GM03348 (cell line): Measurements from ENCODE around the gene MYH3.
"Not testable (repeated sequence)": the region's sequence is repeated elsewhere in the genome, so short reads cannot be mapped to it uniquely, and the experiment has no call there.

ENCODE experiments used
- DNase-seq: peaks from one replicate; pipeline ENCODE4 v3.0.0; 2012; ENCODE audit warnings: low spot score

The MYH3 gene

DNA sequence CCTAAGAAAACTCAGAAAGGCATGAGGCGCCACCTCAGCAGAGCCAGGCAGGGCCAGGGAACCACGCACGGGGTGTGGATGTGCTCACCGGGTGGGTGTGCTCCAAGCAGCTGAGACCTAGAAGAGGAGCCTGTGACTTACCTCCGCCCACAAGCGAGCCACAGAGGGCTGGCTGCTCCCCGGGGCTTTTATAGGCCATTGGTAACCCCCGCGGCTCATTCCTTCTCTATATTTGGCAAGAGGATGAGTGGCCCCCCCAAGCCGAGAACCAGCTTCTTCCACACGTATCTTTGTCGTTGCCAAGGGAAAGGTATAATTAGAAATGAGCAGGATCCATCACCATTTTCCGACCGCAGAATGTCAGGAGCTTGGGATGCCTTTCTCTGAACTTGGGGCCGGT, at the start of gene MYH3:
MYH3 (minus strand) TSS at position 162 of the 400 bp plus-strand sequence. CDS start 2,245 bp downstream, outside the sequence.
- no peak for DNase-seq

DNA sequence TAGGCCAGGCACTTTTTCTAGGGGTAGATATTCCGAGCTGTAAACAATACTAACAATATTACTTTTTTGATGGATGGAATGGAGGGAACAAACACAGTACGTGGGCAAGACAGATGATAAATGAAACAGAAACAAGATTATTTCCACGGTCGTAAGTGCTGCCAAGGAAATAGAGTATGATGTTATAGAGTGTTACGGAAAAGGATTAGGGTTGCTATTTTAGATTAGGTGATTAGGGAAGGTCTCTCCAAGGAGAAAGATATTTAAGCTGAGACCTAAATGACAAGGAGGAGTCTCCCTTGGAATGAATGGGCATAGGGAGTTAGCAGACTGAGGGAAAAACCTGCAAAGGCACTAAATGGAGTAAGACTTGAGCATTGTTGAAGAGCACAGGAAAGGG, 48.6 kb upstream of the MYH3 start:
- DNase-seq, result no peak

DNA sequence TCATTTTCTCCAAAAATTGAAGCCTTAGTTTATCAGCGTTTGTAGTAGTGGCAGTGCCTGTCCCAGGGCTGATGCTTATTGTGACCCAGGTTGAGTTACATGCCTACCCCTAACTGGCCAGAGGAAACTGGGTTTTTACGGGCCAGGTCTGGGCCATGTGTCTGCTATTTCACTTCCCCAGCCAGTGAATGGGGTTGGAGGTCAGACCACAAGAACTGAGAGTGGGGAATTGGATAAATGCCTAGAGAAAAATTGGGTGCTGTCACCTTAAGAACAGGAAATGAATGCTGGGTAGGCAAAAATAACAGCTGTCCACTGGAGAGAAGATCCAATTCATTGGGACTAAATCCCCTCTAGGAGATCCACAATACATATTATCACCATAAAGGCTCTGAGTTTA, 45.5 kb upstream of the MYH3 start:
- DNase-seq, result no peak

DNA sequence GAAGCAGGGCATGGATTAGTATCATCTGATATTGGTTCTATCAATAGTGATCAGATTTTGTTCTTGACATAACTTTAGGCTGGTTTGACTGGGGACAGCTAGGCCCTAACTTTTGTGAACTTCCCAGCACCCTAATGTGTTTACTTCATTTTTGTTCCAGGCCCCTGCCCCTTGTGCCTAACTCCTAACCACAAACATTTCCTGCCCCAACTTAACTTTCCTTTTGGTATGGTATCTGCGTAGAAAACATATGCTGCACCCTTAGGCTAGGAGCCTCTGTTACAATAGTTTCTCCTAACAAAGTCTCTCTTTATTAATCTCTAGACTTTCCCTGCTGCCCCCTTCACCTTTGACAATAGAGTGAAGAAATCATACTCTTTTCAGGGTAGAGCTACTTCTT, 42.7 kb upstream of the MYH3 start:
- DNase-seq, result no peak

DNA sequence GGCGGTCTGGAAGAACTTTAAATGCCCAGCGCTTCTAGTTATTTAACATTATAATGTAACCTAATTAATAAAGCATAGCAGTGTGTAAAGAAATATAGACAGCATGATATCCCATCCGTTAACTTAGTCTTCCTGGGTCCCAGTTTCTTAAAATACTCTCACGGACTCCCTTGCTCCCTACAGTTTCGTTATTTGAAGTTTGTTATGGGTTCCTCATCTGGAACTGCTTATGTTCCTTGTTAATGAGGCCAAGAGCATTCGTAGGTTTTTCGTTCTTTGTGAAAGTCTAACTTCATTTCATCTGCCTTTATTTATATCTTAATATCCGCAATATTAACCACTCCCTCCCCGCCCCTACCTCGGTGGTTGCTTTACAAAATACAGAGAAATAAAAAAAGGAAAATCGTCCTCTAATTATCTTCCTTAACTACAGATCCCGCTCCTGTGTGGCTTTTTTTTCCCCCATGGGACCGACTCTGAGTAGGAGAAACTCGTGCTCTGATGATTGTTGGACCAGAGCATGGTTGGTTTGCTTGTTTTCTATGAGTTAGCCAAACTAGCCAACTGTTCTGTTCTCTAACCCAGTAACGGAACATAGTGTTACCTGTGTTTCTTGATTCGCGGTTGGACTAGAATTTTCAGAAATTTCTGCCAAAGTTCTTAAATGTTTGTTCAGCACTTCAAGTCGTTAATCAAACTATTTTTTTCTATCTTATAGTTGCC, 41.1 kb upstream of the MYH3 start:
- DNase-seq, result peak; percentile 42

DNA sequence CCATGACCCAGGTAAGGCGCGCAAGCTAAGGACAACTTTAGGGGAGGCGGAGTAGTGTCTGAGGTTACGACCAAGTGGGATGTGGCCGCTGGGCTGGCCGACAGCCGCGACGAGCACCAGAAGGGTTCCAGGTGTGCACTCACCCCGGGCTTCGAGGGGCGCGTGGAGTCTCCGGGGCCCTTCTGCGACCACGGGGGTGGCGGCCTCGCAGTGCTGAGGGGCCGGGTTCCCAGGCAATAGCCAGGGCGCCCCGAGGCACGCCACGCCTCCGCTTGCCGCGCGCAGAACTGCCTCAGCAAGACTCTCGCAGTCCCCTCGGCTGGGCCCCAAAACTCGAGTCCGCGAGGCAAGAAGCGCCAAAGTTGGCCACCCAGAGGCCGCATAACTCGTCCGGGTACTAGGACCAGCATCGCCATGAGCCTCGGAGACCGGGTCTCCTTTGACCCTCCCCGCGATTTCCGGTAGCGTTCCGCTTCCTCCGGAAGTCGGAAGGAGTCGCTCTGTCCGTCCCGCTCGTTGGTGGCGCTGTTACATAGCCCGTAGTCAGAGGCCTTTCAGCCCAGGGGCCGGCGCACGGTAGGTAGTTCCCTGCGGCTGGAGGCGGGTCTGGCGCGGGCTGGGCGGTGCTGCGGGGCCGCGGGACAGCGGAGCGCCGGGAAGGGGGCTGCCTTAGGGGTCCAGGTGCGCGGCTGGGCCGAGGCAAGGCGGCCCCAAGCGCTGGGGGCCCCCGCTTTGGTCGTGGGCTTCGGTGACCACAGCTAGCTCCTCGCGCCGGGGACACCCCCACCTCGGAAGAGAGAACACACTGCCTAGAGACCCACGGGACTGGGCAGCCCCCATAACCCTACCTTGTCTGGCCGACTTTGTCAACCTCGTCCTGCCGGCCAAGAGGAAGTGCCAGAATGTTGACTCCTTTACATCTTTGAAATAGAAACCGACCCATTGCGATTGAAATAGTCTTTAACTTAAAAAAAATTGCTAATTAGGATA, 40.3 kb upstream of the MYH3 start, which contains the start of the genes ADPRM and SCO1:
ADPRM (plus strand) TSS at position 503 of the 990 bp plus-strand sequence. CDS start 7,333 bp downstream, outside the sequence.
SCO1 (minus strand) TSS at position 442 of the 990 bp plus-strand sequence; CDS start at position 416, 26 bp downstream.
- peak; percentile 96 for DNase-seq

DNA sequence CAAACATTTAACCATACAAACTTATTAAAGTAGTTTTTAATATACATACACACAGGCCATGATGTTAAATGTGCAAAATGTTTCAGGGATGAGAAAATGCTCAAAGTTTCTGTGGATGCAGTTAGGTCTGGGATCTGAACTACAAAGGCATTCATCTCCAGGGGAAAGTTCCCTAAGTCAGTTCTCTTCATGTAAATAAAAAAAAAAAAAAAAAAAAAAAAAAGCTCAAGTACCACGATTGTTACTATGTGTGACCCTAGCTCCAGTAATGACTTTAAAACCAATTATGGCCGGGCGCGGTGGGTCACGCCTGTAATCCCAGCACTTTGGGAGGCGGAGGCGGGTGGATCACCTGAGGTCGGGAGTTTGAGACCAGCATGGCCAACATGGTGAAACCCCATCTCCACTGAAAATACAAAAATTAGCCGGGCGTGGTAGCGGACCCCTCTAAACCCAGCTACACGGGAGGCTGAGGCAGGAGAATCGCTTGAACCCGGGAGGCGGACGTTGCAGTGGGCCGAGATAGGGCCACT, 38.8 kb upstream of the MYH3 start:
- DNase-seq, result not testable (repeated sequence)

DNA sequence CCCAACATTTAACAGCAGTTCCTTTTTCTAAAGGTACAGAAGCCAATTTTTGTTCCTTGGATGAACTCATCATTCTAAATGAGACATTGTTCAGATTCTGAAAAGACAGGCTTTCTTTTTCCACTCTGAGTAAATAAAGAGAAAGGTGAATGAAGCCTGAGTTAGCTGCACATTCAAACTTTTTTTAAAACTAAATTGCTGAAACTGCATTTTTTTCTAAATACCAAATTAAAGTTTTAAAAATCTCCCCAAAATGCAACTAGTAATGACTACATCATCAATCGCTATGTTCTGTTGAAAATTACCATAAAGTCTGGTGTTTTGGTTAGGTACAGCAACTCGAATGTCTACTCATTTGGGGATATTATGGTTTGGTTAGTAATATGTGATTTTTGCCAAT, 30.4 kb upstream of the MYH3 start:
- DNase-seq, result no peak

DNA sequence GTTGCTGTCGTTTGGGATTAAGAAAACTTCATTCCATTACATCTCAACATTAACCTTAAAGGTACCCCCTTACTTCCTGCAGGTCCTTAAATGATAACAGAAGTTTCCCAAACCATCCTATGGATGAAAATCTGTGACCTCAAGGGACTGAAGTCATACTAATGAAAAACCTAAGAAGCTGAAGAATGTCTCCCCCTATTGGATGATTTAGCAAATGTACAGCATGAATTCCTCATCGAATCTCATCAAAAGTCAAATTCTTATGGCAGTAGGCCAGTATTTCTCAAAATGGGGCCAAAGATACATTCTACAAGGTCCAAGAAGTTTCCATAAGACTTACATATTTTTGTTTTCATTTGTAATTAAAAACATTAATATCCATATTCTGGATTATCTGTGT, 26.7 kb upstream of the MYH3 start:
- peak; percentile 16 for DNase-seq

DNA sequence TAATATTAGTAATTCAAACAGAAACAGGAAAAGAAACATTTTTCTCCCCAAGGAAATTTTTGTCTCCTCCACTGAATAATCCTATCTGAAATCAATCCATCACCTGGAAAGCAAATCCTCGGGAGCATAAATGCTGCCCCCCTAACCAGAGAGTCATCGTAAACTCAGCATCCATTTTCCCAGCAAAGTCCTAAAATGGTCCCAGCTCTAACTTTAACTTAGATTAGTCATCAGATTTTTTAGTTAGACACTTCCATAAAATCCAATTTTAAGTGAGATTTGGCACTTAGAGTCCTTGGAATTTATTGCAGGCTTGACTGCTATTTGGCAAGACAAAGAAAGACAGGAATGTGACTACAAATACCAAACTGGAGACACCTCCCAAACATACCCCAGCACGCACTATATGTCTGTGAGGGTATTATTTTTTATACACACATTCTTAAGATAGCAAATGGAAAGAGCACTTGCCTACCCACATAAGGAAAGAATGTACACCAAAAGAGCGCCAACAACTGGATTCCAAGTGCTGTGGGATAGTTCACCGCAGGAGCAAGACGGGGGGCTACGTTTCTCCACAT, 24.8 kb upstream of the MYH3 start:
- DNase-seq, result peak; percentile 79

DNA sequence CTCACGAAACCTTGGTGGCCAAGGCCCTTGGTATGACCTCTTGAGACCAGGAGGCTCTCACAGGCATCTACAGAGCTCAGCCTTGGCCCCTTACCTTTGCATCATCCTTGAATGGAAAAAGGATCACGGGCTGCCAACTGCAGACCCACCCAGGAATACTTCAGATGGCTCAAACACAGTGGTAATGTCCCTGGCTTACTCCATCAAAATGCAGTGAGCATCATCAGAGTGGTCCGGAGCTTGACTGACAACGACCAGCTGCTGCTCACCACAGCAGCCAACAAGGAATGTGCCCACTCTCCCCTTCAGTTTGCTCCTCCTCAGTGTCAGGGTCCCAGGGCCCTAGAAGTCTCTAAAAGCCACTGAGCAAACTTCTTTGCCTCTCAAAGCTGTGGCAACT, 17.6 kb upstream of the MYH3 start:
- DNase-seq, result no peak

DNA sequence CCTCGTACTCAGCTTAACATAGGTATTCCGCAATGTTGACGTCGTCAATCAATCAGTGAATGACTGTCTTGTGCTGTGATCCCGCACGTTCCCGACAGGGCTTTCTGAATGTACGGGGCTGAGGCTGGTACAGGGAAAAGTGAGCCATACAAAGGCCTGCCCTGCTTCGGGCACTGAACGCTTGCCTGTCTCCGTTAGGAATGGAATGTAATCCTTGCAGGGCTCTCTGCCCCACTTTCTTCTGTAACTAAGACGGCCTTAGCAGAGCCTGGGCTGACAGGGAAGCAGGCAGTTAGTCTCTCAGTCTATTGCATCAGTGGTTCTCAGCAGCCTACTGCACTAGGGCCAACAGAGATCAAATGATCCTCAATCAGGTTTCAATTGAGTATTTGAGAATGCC, 16.2 kb upstream of the MYH3 start:
- DNase-seq, result no peak

DNA sequence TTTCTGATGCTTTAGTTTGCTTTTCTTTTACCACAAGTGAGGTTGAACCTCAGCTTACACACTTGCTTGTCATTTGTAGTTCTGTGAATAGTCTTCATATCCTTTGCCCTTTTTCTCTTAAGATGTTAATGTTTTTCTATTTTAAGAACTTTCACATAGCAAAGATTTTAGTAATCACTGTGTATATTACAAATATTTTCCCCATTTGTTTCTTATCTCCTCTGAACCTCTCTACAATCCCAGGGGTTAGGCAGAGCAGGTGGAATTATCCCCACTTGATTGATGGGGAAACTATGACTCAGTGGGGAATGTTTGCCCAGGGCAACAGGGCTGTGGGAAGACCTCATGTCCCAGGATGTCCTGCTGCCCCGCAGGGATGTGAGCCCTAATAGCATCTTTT, 11.7 kb upstream of the MYH3 start:
- peak; percentile 66 for DNase-seq

DNA sequence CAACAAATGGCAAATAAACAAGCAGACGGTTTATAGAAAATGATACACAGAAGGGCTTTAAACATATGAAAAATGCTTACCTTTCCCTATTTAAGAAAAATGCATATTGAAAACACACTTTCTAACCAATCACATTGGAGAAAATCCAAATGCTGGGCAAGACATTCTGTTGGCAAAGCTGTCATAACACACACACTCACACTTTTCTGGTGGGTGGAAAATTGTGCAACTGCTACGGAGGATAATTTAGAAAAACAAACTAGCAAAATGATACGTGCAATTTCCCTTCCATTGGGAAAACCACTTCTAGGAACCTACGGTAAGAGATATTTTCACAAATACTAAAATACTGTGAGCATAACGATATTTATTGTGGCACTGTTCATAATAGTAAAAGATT, 9.8 kb upstream of the MYH3 start:
- no peak for DNase-seq

DNA sequence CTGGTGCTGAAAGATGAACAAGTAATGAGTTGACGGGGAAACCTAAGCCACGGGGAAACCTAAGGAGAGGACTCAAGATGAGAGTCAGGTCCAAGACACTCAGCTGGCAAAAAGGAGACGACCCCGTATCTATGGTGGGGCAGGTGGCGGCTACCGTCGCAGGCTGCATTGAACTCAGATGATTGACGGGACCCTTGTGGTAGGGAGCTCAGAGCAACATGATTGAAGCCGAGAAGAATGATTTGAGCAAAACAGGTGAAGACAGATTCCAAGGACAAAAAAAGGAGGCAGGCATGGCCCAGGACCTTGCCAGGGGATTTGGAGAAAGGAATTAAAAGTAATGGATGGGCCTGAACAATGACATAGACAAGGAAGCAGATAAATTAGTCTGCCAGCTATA, 7.5 kb upstream of the MYH3 start:
- DNase-seq, result no peak

DNA sequence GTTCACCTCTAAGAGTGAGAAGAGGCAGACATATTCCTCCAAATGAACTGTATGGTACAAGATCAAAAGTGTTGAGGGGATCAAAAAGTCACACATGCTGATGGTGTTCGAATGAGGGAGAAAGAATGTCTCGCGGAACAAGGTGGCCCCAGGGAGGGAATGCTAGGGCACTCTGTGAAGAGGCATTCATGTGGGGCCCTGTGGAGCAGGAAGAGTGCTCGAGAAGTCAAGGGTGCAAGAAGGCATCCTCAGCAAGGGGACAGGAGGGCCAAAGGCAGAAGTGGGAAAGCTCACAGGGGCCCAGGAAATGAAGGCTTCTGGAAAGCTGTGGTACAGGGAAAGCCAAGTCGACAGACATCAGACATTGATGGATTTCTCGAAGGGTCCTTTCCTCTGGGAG, 6.1 kb upstream of the MYH3 start:
- DNase-seq, result no peak

DNA sequence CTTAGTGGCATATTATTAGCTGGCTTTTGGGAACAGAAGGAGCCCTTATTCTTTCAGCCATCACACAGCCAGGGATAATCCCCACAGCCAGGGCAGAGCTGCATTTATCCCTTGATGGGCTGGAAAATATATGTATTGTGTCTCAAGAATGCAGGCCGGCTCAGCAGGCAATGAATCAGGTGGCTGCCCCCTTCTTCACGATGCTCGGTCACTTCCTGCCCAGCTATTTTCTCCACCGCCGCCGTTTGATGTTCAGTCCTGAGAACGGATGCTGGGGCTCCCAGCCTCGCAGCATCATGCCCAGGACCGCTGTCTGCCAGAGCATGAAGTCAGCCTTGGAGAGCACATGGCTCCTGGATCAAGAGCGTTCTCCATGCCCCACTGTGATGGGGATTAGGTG, 4.3 kb upstream of the MYH3 start:
- no peak for DNase-seq

DNA sequence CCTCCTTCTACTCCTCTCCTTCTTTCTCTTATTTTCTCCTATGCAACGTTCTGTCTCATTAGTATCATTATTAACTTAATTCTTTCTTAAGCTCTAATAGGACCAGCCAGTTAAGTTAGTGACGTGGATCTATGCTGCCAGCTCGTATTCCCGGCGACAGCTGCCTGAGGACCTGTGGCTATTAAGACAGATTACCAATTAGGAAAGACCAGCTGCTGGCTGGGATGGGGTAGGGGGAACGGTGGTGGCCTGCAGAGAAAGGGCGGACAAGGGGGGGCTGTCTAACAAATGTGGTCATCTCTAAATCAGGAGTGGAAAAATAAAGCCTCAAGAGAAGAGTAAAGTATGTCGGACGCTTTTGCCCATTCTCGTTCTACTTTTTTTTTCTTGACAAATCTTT, 770 bp upstream of the MYH3 start:
- DNase-seq, result no peak

DNA sequence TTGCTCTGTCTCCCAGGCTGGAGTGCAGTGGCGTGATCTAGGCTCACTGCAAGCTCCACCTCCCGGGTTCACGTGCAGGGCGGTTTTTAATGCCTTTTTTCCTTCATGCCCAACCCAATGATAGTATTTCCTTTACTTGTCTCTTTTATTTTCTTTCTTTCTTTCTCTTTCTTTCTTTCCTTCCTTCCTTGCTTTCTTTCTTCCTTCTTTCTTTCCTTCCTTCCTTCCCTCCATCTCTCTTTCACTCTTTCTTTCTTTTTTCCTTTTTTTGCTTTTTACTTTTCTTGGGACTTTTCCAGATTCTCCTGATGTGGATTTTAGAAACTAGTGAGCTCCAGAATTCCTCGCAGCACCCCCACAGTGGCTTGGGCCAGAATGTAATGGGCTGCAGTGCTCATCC, 3.1 kb downstream of the MYH3 start:
- no peak for DNase-seq

DNA sequence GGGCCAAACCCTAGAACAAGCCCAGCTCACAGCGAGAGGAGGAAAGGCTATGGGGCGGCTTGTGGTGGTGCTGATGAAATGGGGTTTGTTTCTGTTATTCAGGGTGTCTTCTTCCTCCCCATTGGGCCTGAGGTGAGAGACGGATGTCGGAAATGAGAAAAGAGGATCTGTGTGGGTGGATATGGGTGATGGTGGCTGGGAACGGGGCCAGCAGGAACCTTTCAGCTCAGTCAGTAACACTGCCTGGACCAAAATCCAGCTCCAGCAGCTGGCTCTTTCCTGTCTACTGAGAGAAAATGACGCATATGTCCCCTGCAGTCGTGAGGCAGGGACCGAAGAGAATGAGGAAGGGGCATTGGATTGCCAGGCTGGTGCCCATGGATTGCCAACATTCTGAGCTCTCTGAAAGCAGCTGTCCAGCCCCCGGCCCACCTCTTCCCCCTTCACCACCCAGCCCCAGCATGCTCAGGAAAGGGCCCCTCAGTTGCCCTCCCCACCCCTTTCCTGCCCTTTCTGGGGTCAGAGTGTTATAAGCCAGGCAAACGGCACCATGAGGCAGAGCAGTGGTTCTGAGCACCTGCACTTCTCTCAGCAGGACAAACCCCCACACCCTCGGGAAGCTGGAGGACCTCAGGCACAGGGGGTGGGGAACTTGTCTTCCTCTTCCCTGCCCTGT, 4.0 kb downstream of the MYH3 start:
- DNase-seq, result no peak

DNA sequence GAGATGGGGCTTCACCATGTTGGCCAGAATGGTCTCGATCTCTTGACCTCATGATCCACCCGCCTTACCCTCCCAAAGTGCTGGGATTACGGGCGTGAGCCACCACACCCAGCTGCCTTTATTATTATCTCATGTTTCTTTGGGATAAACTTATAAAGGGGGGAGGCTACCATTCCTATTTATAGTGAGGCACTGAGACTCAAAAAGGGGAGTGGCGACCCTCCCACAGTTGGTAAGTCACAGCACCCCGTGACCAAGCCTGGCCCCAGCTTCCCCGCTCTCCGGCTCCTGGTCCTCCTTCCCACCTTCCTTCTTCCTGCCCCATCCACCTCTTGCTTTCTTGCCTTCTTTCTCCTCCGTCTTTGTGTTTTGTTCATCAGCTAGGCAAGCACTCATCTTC, 5.2 kb downstream of the MYH3 start:
- DNase-seq, result no peak

DNA sequence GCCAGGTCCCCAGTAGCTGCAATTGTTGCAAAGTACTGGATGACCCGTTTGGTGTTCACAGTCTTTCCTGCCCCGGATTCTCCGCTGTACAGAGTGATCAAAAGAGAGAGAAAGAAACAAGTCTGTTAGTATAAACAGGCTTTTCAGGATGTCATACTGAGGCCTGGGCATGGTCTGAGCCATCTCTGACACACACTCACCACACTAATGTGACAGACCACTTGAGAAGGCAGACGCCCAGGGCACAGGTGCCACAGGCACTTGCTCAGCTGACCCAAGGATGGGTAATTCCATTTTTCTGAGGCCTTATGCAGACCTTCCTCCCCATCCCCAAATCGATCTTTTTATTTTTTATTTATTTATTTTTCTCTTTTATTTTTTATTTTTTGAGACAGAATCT, 7.5 kb downstream of the MYH3 start:
- DNase-seq, result no peak
